Endothelial cell (in vitro differentiated cells): ENCODE data around the gene CDK9. TPM values are rescaled to one million over a fixed set of nuclear protein-coding genes. Genes with fewer than 3 reads are reported as not detected.
"Not testable (repeated sequence)": the region's sequence is repeated elsewhere in the genome, so short reads cannot be mapped to it uniquely, and the experiment has no call there.

Experiments
- DNase-seq: peaks from one replicate; pipeline ENCODE4 v3.0.0; 2021; ENCODE audit warnings: low spot score
- H3K27ac Mint-ChIP-seq: one replicate; pipeline ENCODE4 v1.8.0; 2021; ENCODE audit warnings: mixed read lengths, inconsistent platforms; ENCODE audit not compliant: unreplicated experiment
- H3K27me3 Mint-ChIP-seq: one replicate; pipeline ENCODE4 v1.8.0; 2021; ENCODE audit warnings: mild to moderate bottlenecking, moderate library complexity, mixed read lengths, inconsistent platforms; ENCODE audit not compliant: unreplicated experiment
- H3K36me3 Mint-ChIP-seq: one replicate; pipeline ENCODE4 v1.8.0; 2021; ENCODE audit warnings: mild to moderate bottlenecking, low read depth, mixed read lengths, inconsistent platforms; ENCODE audit not compliant: unreplicated experiment
- H3K4me1 Mint-ChIP-seq: one replicate; pipeline ENCODE4 v1.8.0; 2021; ENCODE audit warnings: mild to moderate bottlenecking, mixed read lengths, inconsistent platforms; ENCODE audit not compliant: unreplicated experiment
- H3K4me3 Mint-ChIP-seq: one replicate; pipeline ENCODE4 v1.8.0; 2021; ENCODE audit warnings: mild to moderate bottlenecking, mixed read lengths, inconsistent platforms; ENCODE audit not compliant: unreplicated experiment
- H3K9me3 Mint-ChIP-seq: one replicate; pipeline ENCODE4 v1.8.0; 2021; ENCODE audit warnings: mixed read lengths, inconsistent platforms; ENCODE audit not compliant: unreplicated experiment
- CTCF ChIP-seq: fragments of 200-600 bp; sonication (generic); IDR thresholded peaks from one replicate; pipeline ENCODE4 v1.5.0; 2021; ENCODE audit warnings: antibody characterized with exemption; ENCODE audit not compliant: unreplicated experiment
- total RNA-seq: library from RNA; stranded (reverse); fragmentation: NEBNext Ultra II Directional; extraction: Animal tissue kit (Norgen Biotek cat#: 25700); gene quantifications from one replicate; pipeline ENCODE4 v1.2.1, GENCODE V29; 2021; ENCODE audit not compliant: unreplicated experiment

Gene CDK9
- total RNA-seq, 1 donor from 2014 or later = 188 TPM

- peaks cover 13% of the 10 kb centered on the region for H3K27me3 Mint-ChIP-seq
- H3K4me1 Mint-ChIP-seq = peaks cover 38% of the 10 kb centered on the region
- H3K36me3 Mint-ChIP-seq = peaks cover 30% of the 10 kb centered on the region
- TF ChIP-seq CTCF = no peak
- no peak overlapping the region for H3K4me3 Mint-ChIP-seq
- DNase-seq = no peak
- no peaks in the 10 kb centered on the region for H3K9me3 Mint-ChIP-seq
- peak overlapping the region; percentile 87 for H3K27ac Mint-ChIP-seq
Measured at GRCh38 chr9:127829205-127829906, 43.5 kb downstream of the CDK9 start.

GRCh38 chr9:127832248-127832647, 46.4 kb downstream of the CDK9 start:
- H3K27ac Mint-ChIP-seq = peak overlapping the region; percentile 61
- no peak for TF ChIP-seq CTCF
- peaks cover 19% of the 10 kb centered on the region for H3K36me3 Mint-ChIP-seq
- no peaks in the 10 kb centered on the region for H3K9me3 Mint-ChIP-seq
- DNase-seq = no peak
- peaks cover 8% of the 10 kb centered on the region for H3K27me3 Mint-ChIP-seq
- peaks cover 40% of the 10 kb centered on the region for H3K4me1 Mint-ChIP-seq
- peak overlapping the region; percentile 47 for H3K4me3 Mint-ChIP-seq

DNA sequence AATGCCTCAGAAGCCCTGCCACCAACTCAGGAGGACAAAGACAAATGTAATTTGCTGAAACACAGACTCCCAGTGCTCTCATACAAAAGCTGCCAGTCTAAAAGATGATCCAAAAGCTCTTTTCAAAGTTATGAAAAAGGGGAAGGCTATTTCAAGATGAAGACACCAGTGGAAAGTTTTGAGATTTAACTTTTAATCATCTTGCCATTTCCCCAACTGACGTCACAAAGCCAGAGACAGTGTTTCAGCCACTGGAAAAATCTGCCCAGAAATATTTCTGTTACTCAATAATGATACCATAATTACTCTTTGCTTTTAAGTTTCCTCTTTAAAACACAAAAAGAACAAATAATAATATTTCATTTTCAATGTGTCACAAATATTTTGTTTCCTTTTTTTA, 47.7 kb downstream of the CDK9 start:
- no peak overlapping the region for H3K4me3 Mint-ChIP-seq
- H3K9me3 Mint-ChIP-seq = no peaks in the 10 kb centered on the region
- no peak for TF ChIP-seq CTCF
- H3K4me1 Mint-ChIP-seq = peaks cover 45% of the 10 kb centered on the region
- H3K36me3 Mint-ChIP-seq = peaks cover 24% of the 10 kb centered on the region
- no peak for DNase-seq
- peaks cover 5% of the 10 kb centered on the region for H3K27me3 Mint-ChIP-seq
- no peak overlapping the region for H3K27ac Mint-ChIP-seq

- peak overlapping the region; percentile 36 for H3K27ac Mint-ChIP-seq
- no peak for TF ChIP-seq CTCF
- peaks cover 54% of the 10 kb centered on the region for H3K4me1 Mint-ChIP-seq
- DNase-seq = no peak
- H3K27me3 Mint-ChIP-seq = peaks cover 7% of the 10 kb centered on the region
- no peaks in the 10 kb centered on the region for H3K9me3 Mint-ChIP-seq
- H3K36me3 Mint-ChIP-seq = peaks cover 18% of the 10 kb centered on the region
- H3K4me3 Mint-ChIP-seq = no peak overlapping the region
Measured at GRCh38 chr9:127835991-127836516, 50.2 kb downstream of the CDK9 start.

- Mint-ChIP-seq H3K4me1 (peaks cover 58% of the 10 kb centered on the region), H3K27ac (peak overlapping the region; percentile 67), H3K36me3 (peaks cover 23% of the 10 kb centered on the region)
- not testable (repeated sequence) for H3K27me3 Mint-ChIP-seq, H3K4me3 Mint-ChIP-seq, DNase-seq, H3K9me3 Mint-ChIP-seq
Measured at GRCh38 chr9:127836561-127836960, 50.7 kb downstream of the CDK9 start.
